ENCODE data around the gene MRPL30.
"Not testable (repeated sequence)": the region's sequence is repeated elsewhere in the genome, so short reads cannot be mapped to it uniquely, and the experiment has no call there.

Gene MRPL30

DNA sequence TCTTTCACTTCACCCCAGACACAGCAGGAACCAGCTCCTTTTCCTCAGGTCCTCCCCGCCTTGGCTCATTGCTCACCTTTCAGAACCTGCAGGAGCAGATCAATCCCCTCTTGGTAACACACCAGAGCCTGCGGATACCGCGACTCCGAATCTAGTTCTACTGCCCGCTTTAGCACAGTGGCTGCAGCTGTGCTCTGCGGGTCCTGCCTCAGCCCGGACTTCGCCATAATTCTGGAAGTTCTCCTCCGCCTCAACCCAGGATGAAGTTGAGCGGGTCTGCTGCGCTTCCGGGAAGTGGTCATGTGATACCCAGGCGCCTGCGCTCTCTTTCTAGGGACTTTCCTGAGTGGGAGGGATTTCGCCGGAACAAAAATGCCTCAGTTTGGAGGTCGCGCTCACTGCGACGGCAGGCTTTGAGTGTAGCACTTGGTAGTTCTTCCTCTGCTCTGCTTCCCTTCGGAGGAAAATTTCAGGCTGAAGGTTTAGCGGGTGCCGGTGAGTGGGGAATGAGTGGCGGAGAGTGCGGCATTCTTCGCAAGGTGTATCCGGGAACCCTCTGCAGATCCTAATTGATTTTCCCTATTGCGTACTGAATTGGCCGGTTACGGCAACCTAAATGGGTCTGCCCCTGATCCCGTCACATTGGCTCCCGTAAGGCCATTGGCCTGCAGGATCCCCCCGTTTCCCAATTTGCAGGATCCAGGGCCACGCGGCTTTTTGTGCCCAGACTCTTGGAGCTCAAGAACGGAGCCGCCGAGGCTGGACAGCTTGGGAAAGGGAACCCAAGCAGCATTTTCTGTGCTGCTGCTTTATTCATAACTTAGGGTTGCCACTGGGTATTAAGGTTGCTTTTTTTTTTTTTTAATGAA is at the start of gene MRPL30, which contains the start of gene MITD1:
MRPL30 (plus strand) TSS at position 430 of the 869 bp plus-strand sequence. CDS start 5,020 bp downstream, outside the sequence.
MITD1 (minus strand) TSS at position 304 of the 869 bp plus-strand sequence; CDS start at position 227, 77 bp downstream.
- peak; percentile 83 for DNase-seq (ENCODE audit: low read depth)

DNA sequence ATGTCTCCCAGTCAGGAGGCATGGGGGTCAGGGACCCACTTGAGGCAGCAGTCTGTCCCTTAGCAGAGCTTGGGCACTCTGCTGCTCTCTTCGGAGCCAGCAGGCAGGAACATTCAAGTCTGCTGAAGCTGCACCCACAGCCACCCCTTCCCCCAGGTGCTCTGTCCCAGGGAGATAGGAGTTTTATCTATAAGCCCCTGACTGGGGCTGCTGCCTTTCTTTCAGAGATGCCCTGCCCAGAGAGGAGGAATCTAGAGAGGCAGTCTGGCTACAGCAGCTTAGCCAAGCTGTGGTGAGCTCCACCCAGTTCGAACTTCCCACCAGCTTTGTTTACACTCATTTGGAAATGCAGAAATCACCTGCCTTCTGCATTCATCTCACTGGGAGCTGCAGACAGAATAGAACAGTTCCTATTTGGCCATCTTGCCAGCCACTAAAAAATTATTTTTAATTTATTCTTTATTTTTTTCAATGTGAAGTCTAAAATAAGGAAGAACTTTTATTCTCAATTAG is 45.9 kb upstream of the MRPL30 start:
- not testable (repeated sequence) for DNase-seq (ENCODE audit: low read depth)

DNA sequence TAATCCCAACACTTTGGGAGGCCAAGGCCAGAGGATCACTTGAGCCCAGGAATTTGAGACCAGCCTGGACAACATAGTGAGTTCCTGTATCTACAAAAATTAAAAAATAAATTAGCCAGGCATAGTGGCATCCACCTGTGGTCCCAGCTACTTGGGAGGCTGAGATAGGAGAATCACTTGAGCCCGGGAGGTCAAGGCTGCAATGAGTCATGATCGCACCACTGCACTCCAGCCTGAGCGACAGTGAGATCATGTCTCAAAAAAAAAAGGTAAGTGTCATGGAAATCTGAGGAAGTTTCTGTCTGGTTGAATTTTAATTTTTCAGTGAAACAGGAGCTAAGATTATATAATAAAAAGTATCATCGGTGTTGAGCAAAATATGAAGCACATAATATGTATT is 42.0 kb upstream of the MRPL30 start:
- DNase-seq (ENCODE audit: low read depth): no peak

DNA sequence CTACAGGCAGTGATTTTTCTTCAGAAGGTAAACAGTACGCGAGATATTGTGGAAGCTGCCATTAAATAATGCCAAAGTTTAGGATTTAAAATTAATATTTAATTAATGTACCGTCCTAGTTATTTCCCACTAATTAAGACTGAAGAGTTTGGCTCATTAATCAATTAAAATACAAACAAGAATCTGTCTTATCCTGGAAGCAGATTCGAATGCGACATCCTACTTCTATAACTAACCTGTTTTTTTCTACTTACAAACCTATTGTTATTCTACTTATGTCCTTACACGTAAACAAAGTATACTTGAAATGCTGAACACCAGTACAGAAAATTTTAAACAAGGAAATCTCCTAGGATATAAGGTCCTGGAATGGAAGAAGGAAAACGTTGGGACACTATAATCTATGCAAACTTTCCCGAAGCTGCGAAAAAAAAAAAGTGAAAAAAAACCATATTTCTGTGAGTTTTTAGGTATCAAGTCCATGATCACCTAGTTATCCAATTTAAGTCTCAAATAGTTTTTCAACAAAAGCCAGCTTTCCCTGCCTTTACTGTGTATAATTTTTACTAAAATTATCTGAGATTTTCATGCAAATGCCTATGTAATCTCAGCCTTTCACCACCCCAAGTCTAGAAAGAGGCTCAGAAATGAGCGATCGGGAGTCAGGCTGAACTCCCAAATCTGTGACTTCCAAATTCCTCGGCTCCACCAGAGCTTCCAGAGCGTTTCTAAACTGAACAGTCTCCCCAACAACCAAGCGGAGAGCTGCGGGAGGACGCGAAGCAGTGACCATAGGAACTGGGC is 40.7 kb upstream of the MRPL30 start:
- DNase-seq (ENCODE audit: low read depth): no peak

DNA sequence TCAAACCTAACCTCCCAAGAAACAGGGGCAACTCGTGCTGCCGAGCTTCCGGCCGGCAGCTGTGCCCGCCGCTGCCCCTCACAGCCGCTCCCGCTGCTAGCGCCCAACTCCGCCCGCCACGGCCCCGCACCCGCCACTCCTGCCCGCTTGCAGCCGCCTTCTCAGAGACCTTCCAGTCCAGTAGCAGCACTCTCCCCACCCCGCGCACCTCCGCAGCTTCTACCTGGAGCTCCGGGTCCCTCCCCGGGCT is 40.2 kb upstream of the MRPL30 start:
- DNase-seq (ENCODE audit: low read depth): no peak

DNA sequence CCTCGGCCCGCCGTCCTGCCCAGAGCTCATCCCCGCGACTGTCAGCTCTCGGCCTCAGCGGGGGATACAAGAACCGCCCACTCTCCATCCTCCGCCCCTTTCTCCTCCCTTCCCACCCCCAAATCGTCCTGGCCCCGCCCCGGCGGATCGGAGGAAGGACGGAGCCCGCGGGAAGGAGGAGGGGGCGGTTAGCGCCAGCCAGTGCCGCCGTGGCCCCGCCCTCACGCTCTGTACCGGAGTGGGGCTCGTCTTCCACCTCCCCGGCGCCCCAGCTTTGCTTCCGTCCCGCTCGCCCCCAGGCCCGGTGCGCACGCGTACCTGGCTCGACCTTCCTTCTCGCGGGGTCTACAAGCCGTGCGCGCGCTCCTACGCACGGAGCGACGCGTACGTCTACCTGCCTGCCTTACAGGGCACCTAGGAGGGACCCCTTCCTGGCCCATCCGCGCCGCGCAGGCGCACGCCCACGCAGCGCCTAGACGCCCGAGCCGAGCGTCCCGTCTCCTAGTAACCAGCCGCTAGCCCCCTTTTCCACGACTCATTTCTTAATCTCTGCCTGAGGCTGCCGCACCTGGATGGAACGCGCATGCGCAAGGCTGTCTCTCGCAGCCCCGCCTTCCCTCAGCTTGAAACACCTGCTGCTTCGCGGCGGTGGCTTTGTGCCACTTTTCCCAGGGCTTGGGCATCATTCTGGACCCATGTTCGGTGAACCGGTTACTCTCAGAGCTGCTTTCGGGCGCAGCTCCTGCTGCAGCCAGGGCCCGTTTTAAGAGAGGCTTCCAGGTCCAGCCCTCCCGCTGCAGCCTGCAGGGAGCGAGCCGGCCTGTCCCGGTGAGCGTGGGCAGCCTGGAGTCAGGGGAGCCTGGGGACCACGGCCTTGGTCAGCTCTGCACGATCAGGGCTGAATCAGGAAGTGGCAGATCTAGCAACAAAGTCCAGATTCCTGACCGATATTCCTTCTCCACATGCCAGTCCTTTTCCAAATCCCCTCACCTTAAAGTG is 39.6 kb upstream of the MRPL30 start, which contains the start of gene C2orf15:
C2orf15 (plus strand) TSS at position 598 of the 999 bp plus-strand sequence. CDS start 8,852 bp downstream, outside the sequence.
- peak; percentile 97 for DNase-seq (ENCODE audit: low read depth)

DNA sequence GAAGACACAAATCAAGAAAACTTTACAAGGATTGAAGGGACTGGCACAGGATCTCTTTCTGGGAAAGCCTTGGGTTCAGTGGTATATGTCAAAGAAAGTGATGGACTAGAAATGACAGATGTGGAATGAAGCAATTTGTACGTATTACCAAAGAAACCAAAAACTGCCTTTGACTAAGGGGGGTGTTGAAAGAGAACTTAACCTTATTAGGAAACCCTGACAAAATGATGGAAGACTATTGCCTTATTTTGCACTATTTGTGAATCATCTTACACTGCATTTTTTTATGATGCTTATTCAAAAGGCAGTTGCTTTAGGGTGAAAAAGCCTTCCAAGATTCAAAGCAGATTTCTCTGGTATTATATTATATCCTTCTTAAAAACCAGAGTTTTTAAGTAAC is 30.3 kb upstream of the MRPL30 start:
- DNase-seq (ENCODE audit: low read depth): no peak

DNA sequence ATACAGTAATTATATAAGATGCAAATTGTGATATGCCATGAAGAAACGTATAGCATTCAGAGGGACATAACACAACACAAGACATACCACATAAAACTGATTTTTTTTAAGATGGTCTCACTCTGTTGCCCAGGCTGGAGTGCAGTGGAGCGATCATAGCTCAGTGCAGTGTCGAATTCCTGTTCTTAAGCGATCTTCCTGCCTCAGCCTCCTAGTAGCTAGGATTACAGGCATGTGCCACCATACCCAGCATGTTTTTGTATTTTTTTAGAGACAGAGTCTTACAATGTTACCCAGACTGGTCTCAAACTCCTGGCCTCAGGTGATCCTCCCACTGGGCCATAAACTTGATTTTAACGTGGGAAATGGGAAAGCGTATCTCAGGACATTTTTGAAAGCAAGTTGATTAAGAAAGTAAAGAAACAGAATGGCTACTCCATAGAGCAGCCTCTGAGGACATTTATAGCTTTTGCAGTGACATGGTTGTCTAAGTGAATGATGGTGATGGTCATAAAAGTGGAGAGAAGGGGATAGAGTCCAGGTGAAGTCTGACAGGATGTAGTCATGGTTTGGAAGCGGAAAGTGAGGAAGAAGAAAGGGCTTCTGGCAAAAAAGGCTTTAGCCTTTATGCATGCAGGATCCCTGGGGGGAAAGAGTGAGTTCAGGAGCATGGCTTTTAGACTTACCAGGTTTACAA is 28.6 kb upstream of the MRPL30 start:
- no peak for DNase-seq (ENCODE audit: low read depth)

DNA sequence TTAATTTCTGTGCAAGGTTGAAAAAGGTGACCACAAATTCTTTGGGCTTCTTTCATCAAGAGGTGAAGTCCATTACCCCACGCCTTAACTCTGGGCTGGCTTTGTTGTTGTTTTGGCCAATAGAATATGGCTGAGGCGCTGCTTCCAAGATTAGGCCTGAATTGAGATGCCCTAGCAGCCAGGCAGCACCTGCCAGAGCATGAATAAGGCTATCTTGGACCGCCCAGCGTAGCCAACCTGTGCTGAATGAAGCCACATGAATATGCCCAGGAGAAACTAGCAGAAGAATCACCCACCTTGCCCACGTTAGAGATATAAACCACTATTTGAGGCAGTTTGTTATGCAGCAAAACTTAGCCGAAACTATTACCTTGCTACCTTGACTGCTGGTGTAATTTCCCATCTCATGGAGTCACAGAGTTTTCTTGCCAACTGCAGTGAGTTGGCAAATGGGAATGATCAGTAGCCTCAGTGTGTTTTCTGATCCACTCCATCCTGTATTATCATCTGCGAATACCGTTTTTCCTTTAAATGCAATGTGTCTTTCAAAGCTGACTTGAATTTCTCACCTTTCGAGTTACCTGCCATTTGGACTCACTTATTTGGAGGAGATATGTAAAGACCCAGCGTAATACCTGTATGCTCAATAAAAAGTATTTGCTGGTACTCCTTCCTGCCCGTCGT is 26.9 kb upstream of the MRPL30 start:
- DNase-seq (ENCODE audit: low read depth): no peak

DNA sequence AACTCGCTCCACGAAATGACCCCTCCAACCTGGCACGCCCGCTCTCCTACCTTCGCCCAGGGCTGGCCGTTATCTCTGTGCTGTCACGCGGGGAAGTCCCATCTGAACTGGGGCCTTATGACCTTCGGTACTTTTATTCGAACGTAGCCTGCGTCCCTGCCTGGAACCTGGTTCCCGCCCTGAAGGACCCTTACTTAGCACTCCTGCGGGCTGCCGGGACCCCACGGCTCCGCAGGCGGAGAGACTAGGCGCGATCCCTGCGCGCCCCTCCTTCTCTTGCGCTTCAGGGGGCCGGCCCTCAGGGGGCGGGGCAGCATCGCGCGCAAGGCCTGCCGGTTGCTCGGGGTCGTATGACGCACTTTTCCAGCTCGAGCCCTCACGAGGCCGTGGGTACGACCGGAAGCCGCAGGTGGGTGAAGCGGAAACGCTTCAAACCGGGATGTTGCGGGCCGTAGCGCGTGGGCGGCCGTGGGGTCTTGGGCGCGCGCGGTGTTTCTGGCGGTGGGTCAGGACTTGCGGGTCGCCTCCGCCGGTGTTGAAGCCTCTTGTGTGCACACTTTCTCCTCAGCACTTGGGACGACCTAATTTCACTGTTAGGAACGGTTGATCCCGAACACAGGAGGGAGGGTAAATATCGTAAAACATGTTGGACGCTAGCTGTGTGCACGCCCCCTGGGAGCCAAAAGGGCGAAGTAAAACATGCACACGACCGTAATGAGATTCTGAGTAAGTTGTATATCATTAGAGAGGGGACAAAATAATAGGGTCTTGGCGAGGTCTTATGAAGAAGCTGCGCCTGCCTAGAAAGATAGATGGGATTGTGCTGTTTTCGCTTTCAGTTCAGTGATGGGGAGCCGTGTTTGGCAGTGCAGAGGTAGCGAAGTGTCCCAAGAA is 26.1 kb upstream of the MRPL30 start, which contains the start of the genes LIPT1 and TSGA10:
LIPT1 (plus strand) TSS at position 325 of the 894 bp plus-strand sequence. CDS start 6,991 bp downstream, outside the sequence.
TSGA10 (minus strand) TSS at position 300 of the 894 bp plus-strand sequence. CDS start 45,503 bp downstream, outside the sequence.
- DNase-seq (ENCODE audit: low read depth): peak; percentile 91

DNA sequence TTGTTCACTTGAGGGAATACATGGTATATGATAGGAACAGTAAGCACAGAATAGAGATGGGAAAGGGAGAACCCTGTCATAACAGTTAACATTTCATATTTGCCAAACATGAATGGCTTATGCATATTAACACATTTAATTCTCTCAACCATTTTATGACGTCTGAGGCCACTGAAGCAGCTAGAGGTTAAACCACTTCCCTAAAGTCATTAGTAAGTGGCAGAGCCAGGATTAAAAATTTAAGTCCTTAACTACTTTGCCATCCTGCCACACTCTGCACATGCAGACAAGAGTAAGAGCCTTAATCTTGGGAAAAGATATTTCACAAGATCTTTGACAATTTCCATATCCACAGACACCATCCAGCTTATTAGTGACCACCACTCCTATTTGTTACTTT is 24.1 kb upstream of the MRPL30 start:
- DNase-seq (ENCODE audit: low read depth): no peak

DNA sequence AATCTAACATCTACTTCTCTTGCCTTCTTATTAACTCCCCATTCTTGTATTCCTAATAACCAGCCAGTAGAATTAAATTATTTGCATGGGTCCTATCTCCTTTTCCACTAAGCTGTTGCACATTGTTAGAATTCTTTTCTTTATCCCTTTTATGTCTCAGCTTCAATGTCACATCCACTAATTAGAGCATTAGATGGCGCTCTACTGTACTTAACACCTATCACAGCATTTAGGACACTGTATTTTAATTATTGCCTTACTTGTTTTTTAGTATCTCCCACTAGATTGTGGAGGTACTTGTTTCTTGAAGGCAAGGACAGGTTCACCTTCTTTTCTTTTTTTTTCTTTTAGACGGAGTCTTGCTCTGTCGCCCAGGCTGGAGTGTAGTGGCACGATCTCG is 22.4 kb upstream of the MRPL30 start:
- no peak for DNase-seq (ENCODE audit: low read depth)

DNA sequence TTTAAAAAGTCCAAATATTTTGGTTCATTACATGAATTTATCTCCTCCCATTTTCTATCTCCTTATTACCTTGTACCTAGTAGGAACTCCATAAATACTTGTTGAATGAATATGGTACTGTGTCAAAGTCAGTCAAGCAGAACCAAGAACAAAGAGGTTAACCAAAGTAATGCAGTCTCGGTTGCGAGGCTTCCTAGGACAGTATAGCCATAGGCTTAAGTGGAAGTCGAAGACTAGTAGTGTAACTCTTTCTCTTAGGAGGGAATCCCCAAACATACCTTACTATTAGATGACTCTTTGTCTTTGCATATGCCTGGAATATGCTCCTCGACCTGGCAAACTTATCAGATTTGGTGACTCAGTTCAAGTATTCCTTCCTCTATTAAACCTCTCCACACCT is 21.4 kb upstream of the MRPL30 start:
- DNase-seq (ENCODE audit: low read depth): no peak

DNA sequence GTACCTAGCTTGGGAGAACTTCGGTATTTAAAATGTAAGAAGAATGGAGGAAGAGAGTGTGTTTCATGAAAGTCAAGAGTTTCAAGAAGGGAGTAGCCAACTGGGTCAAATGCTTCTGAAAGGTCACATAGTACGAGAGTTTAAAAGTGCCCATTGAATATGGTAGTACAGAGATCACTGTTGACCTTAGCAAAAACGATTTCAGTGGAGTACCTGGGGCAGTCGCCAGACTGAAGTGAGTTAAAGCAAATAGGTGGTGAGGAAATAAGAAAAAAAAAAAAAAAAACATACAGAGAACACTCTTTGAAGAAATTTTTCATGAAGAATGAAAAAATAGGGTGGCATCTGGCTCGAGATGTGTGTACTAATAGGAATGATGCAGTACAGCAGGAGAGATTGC is 14.8 kb upstream of the MRPL30 start:
- no peak for DNase-seq (ENCODE audit: low read depth)

DNA sequence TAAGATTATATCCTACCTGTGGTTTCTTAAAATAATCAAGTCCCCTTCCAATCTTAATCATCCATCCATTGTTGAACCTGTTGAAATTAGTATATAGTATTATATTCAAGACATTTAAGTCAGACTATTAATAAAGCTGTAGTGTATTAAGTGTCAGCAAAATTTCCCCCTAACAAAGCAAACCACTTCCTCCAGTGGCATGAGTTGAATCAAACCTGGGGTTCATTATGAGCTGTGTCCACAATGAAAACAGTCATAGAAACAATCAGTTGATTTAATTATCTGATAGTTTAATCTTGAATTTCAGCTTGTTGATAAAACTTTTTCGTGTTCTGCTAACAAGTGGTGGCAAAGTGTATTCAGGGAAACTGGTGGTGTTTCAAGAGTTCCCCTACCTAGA is 11.4 kb upstream of the MRPL30 start:
- no peak for DNase-seq (ENCODE audit: low read depth)

DNA sequence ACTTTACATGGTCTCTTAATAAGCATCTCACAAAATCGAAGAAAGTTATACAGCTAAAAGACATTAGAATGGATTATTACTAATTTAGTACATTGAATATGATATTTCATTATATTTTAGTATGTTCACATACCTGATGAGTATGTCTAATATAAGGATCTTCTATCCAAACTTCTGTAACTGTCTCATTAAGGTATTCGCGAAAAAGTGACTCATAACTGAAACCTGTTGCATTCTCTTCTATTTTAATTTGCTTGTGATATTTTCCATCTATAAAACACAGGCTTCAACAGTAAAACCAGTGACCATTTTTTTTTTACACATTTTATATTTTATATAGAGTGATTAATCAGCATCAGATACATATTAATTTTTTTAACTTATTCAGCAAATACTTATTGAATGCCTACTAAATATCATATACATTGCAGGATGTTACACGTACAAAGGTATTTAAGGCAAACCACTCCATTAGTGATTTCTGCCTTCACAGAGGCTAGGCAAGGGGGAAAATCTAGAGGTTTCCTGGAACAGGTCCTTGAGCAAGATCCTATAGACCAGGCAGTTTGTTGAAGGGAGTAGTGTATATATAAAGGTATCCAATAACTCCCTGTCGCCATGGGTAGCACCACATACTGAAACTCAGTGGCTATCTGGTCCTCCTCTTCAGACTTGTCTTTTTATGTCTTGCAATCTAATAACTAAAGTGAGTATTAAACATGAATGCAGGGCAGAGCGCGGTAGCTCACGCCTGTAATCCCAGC is 9.4 kb upstream of the MRPL30 start:
- no peak for DNase-seq (ENCODE audit: low read depth)

DNA sequence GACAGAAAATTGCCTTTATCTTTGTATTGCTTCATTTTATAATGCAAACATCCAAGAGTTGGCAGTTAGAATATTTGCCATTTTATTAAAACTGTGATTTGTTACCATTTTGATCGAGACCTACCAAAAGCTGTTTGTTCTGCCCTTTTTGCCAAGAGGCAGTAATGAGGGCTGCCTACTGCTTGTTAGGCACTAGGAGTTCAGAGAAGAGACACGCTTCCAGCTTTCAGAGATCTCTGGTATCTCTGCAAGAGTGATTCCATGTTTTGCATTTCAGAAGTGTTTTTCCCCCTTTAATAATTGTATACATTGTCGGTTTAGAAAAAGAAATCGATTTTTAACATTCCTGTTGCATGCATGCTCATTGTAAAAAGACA is 628 bp downstream of the MRPL30 start:
- DNase-seq (ENCODE audit: low read depth): no peak

DNA sequence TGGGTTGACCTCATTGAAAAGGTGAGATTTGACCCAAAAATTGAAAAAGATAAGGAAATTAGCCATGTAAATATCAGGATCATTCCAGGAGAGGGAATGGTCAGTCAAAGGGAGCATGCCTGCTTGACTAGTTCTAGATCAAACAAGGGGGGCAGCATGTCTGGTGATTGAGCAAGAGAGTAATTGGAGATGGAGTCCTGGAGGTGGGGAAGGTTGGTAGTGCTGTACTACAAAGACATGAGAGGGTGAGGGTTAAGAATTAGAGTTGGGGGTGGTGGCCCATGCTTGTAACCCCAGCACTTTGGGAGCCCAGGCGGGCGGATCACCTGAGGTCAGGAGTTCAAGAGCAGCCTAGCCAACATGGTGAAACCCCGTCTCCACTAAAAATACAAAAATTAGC is 2.0 kb downstream of the MRPL30 start:
- no peak for DNase-seq (ENCODE audit: low read depth)
